Measurements from ENCODE around the gene MBTPS1.

MBTPS1 gene

GRCh38 chr16:84015399-84015798 lies 101.3 kb downstream of the MBTPS1 start:
- no peak for DNase-seq (ENCODE audit: extremely low read depth, insufficient read length)
- no peaks in the 10 kb centered on the region for H3K36me3 ChIP-seq (ENCODE audit: control insufficient read depth, insufficient read depth, low read length)
- no peak overlapping the region for H3K4me3 ChIP-seq (replicated peaks; ENCODE audit: low read depth, low read length)
- H3K27me3 ChIP-seq (replicated peaks; ENCODE audit: control insufficient read depth, insufficient read depth, low read length), result no peaks in the 10 kb centered on the region
- no peak for TF ChIP-seq CTCF (IDR thresholded peaks at IDR 0.05; ENCODE audit: insufficient read depth, low read length, poor library complexity, severe bottlenecking)

GRCh38 chr16:84014570-84015327 lies 102.0 kb downstream of the MBTPS1 start:
- H3K4me3 ChIP-seq (replicated peaks; ENCODE audit: low read depth, low read length), result no peak overlapping the region
- no peaks in the 10 kb centered on the region for H3K27me3 ChIP-seq (replicated peaks; ENCODE audit: control insufficient read depth, insufficient read depth, low read length)

GRCh38 chr16:84013787-84014569 lies 102.8 kb downstream of the MBTPS1 start:
- TF ChIP-seq CTCF (IDR thresholded peaks at IDR 0.05; ENCODE audit: insufficient read depth, low read length, poor library complexity, severe bottlenecking), result no peak
- H3K36me3 ChIP-seq (ENCODE audit: control insufficient read depth, insufficient read depth, low read length), result no peaks in the 10 kb centered on the region
- DNase-seq (ENCODE audit: extremely low read depth, insufficient read length), result peak; percentile 86
- no peak overlapping the region for H3K4me3 ChIP-seq (replicated peaks; ENCODE audit: low read depth, low read length)
- H3K27me3 ChIP-seq (replicated peaks; ENCODE audit: control insufficient read depth, insufficient read depth, low read length), result no peaks in the 10 kb centered on the region; the same call in 1 of the 2 replicates

More at GRCh38 chr16:84014570-84015327, 102.0 kb downstream of the MBTPS1 start:
- no peak for TF ChIP-seq CTCF (IDR thresholded peaks at IDR 0.05; ENCODE audit: insufficient read depth, low read length, poor library complexity, severe bottlenecking)
- DNase-seq (ENCODE audit: extremely low read depth, insufficient read length), result no peak
- no peaks in the 10 kb centered on the region for H3K36me3 ChIP-seq (ENCODE audit: control insufficient read depth, insufficient read depth, low read length)

- H3K4me3 ChIP-seq (replicated peaks; ENCODE audit: low read depth, low read length), result no peak overlapping the region
- no peaks in the 10 kb centered on the region; the same call in 1 of the 2 replicates for H3K27me3 ChIP-seq (replicated peaks; ENCODE audit: control insufficient read depth, insufficient read depth, low read length)
- DNase-seq (ENCODE audit: extremely low read depth, insufficient read length), result no peak
- TF ChIP-seq CTCF (IDR thresholded peaks at IDR 0.05; ENCODE audit: insufficient read depth, low read length, poor library complexity, severe bottlenecking), result no peak
- no peaks in the 10 kb centered on the region for H3K36me3 ChIP-seq (ENCODE audit: control insufficient read depth, insufficient read depth, low read length)
Measured at GRCh38 chr16:84009282-84009681, 107.5 kb downstream of the MBTPS1 start.

- TF ChIP-seq CTCF (IDR thresholded peaks at IDR 0.05; ENCODE audit: insufficient read depth, low read length, poor library complexity, severe bottlenecking), result no peak
- Histone ChIP-seq H3K36me3 (ENCODE audit: control insufficient read depth, insufficient read depth, low read length) (no peaks in the 10 kb centered on the region), H3K27me3 (replicated peaks; ENCODE audit: control insufficient read depth, insufficient read depth, low read length) (no peaks in the 10 kb centered on the region; the same call in 1 of the 2 replicates), H3K4me3 (replicated peaks; ENCODE audit: low read depth, low read length) (no peak overlapping the region)
- no peak for DNase-seq (ENCODE audit: extremely low read depth, insufficient read length)
Measured at GRCh38 chr16:84007965-84008364, 108.8 kb downstream of the MBTPS1 start.
